ENCODE results near the gene SVEP1.

DNA sequence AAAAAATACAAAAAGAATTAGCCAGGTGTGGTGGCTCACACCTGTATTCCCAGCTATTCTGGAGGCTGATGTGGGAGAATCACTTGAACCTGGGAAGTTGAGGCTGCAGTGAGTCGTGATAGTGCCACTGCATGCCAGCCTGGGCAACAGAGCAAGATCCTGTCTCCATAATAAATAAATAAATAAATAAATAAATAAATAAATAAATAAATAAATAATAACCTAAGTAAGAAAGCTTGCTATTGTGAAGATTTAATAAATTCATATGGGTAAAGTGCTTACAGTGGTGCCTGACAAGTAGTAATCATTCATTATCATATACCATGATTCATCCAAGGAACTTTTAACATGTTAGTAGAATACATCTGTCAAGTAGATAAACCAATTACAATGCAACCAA lies 13.4 kb downstream of the SVEP1 start:
- TF ChIP-seq, protein P1, sequence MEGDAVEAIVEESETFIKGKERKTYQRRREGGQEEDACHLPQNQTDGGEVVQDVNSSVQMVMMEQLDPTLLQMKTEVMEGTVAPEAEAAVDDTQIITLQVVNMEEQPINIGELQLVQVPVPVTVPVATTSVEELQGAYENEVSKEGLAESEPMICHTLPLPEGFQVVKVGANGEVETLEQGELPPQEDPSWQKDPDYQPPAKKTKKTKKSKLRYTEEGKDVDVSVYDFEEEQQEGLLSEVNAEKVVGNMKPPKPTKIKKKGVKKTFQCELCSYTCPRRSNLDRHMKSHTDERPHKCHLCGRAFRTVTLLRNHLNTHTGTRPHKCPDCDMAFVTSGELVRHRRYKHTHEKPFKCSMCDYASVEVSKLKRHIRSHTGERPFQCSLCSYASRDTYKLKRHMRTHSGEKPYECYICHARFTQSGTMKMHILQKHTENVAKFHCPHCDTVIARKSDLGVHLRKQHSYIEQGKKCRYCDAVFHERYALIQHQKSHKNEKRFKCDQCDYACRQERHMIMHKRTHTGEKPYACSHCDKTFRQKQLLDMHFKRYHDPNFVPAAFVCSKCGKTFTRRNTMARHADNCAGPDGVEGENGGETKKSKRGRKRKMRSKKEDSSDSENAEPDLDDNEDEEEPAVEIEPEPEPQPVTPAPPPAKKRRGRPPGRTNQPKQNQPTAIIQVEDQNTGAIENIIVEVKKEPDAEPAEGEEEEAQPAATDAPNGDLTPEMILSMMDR (IDR thresholded peaks at IDR 0.05): no peak
- TF ChIP-seq EP300 (IDR thresholded peaks at IDR 0.05; ENCODE audit: low read depth) (no peak), POLR2AphosphoS5 (IDR thresholded peaks at IDR 0.05) (no peak)
